ENCODE measurements around the gene VSIG8. TPM values are rescaled to one million over a fixed set of nuclear protein-coding genes. Genes with fewer than 3 reads are reported as not detected.

Gene VSIG8
- total and polyA plus RNA-seq, 9 of the 15 experiments (the other 6 are each of a cell fraction or from before 2014, with no cell fraction given): not detected

DNA sequence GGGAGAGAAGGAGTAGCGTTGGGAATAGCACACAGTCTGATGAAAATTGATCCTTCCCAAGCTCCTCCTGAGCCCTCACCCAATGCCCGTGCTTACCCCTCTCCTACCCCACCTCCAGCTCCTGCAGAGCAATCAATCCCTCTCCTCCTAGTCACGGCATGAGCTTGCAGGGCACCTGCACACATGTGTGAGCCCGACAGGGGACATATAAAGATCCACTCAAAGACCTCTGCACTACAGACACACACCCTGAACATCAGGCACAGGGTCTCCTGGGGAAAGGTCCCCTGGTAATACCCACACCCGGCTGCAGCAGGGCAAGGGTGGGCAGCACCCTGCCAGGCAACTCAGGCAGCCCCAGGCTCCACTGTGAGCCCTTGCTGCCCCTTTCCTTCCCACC is 426 bp downstream of the VSIG8 start:
- CTCF ChIA-PET (ENCODE audit: low intra/inter-chr PET ratio): no interaction called here

More for the DNA sequence above, 426 bp downstream of the VSIG8 start:
- Histone ChIP-seq H3K9me3 (replicated peaks; ENCODE audit: control insufficient read depth, insufficient read depth, low read depth, low read length) (no peaks in the 10 kb centered on the region), H2AFZ (ENCODE audit: low read depth, low read length) (no peak overlapping the region), H3K9me1 (ENCODE audit: control insufficient read depth, insufficient read depth, low read length) (no peaks in the 10 kb centered on the region), H3K27ac (ENCODE audit: extremely low read depth, low read depth, low read length) (no peak overlapping the region), H3K9ac (ENCODE audit: insufficient read depth in 1 of 2, low read depth in 2 of 2, low read length in 2 of 2) (no peak overlapping the region; a peak in 1 of 4 replicates), H3K79me2 (ENCODE audit: control insufficient read depth, insufficient read depth, low read length) (no peaks in the 10 kb centered on the region), H3K4me3 (no peak overlapping the region), H3K27me3 (ENCODE audit: control insufficient read depth in 2 of 2, insufficient read depth in 2 of 2, low read length in 2 of 2) (peaks cover 2 to 48% of the 10 kb centered on the region in 2 experiments; a peak in 4 of 5 replicates), H3K36me3 (ENCODE audit: control insufficient read depth, insufficient read depth, low read length) (no peaks in the 10 kb centered on the region), H3K4me1 (replicated peaks in 1 of 2; ENCODE audit: control insufficient read depth in 2 of 2, insufficient read depth in 2 of 2, low read length in 2 of 2) (no peaks in the 10 kb centered on the region), H4K20me1 (replicated peaks; ENCODE audit: control insufficient read depth, insufficient read depth, low read length) (no peaks in the 10 kb centered on the region), H3K4me2 (ENCODE audit: insufficient read depth, low read length) (no peak overlapping the region)
- WGBS (ENCODE audit: insufficient coverage, low coverage, missing lambda C conversion rate): 1% methylated on average over 5 of the region's 5 CpGs
- FAIRE-seq (no peak), DNase-seq (ENCODE audit: extremely low read depth in 1 of 4, low spot score in 3 of 4) (no peak), ATAC-seq (no peak)
- no TSS peak for BruUV-seq (replicated peaks)
- intact Hi-C loops (cut with micrococcal nuclease) (no loop called here), in situ Hi-C loops (cut with MboI) (no loop called here)
- TF ChIP-seq SREBF2 (CRISPR knock-in tag; IDR thresholded peaks at IDR 0.05) (no peak), TAF7 (tag; IDR thresholded peaks at IDR 0.05) (no peak), ZNF696 (CRISPR knock-in tag; conservative IDR thresholded peaks at IDR 0.05) (no peak), RHOXF2B (CRISPR knock-in tag; conservative IDR thresholded peaks at IDR 0.05) (no peak), JUN (IDR thresholded peaks at IDR 0.05; ENCODE audit: borderline replicate concordance, low read depth, low read length) (no peak), JUN (CRISPR knock-in tag; IDR thresholded peaks at IDR 0.05; ENCODE audit: borderline replicate concordance) (no peak), SMAD3 (CRISPR knock-in tag; conservative IDR thresholded peaks at IDR 0.05) (no peak), BRCA1 (IDR thresholded peaks at IDR 0.05) (no peak), BRCA1 (CRISPR knock-in tag; IDR thresholded peaks at IDR 0.05) (no peak), CEBPB (tag; IDR thresholded peaks at IDR 0.05) (no peak), BACH1 (tag; IDR thresholded peaks at IDR 0.05) (no peak), TEAD4 (IDR thresholded peaks at IDR 0.05; ENCODE audit: low read length) (no peak), TEAD4 (CRISPR knock-in tag; IDR thresholded peaks at IDR 0.05; ENCODE audit: borderline replicate concordance) (no peak)
- TF ChIP-seq, protein P1, sequence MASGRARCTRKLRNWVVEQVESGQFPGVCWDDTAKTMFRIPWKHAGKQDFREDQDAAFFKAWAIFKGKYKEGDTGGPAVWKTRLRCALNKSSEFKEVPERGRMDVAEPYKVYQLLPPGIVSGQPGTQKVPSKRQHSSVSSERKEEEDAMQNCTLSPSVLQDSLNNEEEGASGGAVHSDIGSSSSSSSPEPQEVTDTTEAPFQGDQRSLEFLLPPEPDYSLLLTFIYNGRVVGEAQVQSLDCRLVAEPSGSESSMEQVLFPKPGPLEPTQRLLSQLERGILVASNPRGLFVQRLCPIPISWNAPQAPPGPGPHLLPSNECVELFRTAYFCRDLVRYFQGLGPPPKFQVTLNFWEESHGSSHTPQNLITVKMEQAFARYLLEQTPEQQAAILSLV (tag; IDR thresholded peaks at IDR 0.05): no peak
- TF ChIP-seq, protein P2, sequence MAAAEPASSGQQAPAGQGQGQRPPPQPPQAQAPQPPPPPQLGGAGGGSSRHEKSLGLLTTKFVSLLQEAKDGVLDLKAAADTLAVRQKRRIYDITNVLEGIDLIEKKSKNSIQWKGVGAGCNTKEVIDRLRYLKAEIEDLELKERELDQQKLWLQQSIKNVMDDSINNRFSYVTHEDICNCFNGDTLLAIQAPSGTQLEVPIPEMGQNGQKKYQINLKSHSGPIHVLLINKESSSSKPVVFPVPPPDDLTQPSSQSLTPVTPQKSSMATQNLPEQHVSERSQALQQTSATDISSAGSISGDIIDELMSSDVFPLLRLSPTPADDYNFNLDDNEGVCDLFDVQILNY (CRISPR knock-in tag; IDR thresholded peaks at IDR 0.05): no peak
- TF ChIP-seq, protein P3, sequence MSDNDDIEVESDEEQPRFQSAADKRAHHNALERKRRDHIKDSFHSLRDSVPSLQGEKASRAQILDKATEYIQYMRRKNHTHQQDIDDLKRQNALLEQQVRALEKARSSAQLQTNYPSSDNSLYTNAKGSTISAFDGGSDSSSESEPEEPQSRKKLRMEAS (CRISPR knock-in tag; IDR thresholded peaks at IDR 0.05): no peak
- POLR2A ChIA-PET: interaction anchor here (1.0 kb wide), 1 partner anchor 12 kb away, joined by 4 read pairs; no protein-coding TSS in a partner anchor

All from K562 (cell line).